Thymus (tissue), 11 donors: ENCODE measurements around the gene NPLOC4. TPM values are rescaled to one million over a fixed set of nuclear protein-coding genes. Genes with fewer than 3 reads are reported as not detected.

Experiments
- DNase-seq, 9 donors: peaks; one replicate each; pipeline ENCODE4 v3.0.0-alpha.2; 2013; ENCODE audit warnings: low spot score in 9 of 9, low read depth in 6 of 9, missing footprints in 1 of 9
- H3K27ac ChIP-seq, 2 donors: one replicate each; pipeline ENCODE4 v1.5.1; 2013; ENCODE audit warnings: control low read depth in 1 of 2, low read depth in 1 of 2, low read length in 1 of 2, mild to moderate bottlenecking in 1 of 2, moderate library complexity in 1 of 2
- H3K27me3 ChIP-seq, 2 donors: one replicate each; pipeline ENCODE4 v1.5.1; 2013; ENCODE audit warnings: low read length in 1 of 2; ENCODE audit not compliant: control insufficient read depth in 2 of 2, insufficient read depth in 1 of 2
- H3K36me3 ChIP-seq, 2 donors: one replicate each; pipeline ENCODE4 v1.5.1; 2013; ENCODE audit warnings: low read length in 1 of 2, mild to moderate bottlenecking in 1 of 2, moderate library complexity in 1 of 2; ENCODE audit not compliant: control insufficient read depth in 2 of 2, insufficient read depth in 2 of 2
- H3K4me1 ChIP-seq, 2 donors: one replicate each; pipeline ENCODE4 v1.5.1; 2013; ENCODE audit warnings: low read length in 2 of 2; ENCODE audit not compliant: control insufficient read depth in 2 of 2, insufficient read depth in 2 of 2
- H3K4me3 ChIP-seq, 2 donors: one replicate each; pipeline ENCODE4 v1.5.1; 2013; ENCODE audit warnings: low read length in 2 of 2, control low read depth in 1 of 2, mild to moderate bottlenecking in 1 of 2
- H3K9me3 ChIP-seq, 2 donors: one replicate each; pipeline ENCODE4 v1.5.1; 2013; ENCODE audit warnings: low read length in 1 of 2, mild to moderate bottlenecking in 1 of 2; ENCODE audit not compliant: control insufficient read depth in 2 of 2, insufficient read depth in 1 of 2
- WGBS: extraction: QIAGEN DNeasy Blood & Tissue Kit; methylation state at CpG from one replicate; pipeline ENCODE4 v1.1.7; 2013; 5-methylcytosine and 5-hydroxymethylcytosine counted together
- polyA plus RNA-seq: library from polyadenylated mRNA; stranded (reverse); fragments of 200-250 nt; gene quantifications from one replicate; pipeline ENCODE4 v1.2.3, GENCODE V29; 2013
- total RNA-seq: library from RNA; stranded (reverse); fragments of 120-200 nt; gene quantifications from one replicate; pipeline ENCODE4 v1.2.4, GENCODE V29; 2013
- donor health status: healthy.

Gene NPLOC4
- total and polyA plus RNA-seq, 2 donors: 26.1 to 43.3 TPM

DNA sequence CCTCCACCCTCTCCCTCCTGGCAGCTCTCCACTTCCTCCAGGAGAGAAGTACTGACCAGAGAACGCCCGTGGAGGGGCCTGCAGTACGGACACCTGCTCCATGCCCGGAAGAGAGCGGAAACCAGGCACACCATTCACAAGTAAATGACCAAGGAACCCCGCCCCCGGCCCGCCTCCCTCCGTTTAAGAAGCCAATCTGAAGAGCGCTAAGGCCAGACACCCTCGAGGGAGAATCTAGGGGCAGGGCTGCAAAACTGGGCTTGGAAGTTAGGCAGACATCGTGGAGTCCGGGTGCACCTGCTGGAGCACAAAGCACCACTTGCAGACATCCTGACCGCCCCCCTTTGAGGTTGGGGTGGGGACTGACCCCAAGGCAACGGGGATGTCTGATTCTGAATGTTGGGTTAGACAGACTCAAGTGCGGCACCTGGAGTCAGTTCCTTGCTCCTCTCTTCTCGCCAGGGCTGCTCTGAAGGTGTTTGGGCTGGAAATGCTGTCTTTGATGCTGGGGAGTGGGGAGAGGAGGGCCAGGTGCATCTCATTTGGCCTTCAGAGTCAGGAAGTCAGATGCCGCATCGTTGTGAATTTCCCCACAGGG is 83.8 kb downstream of the NPLOC4 start:
- Histone ChIP-seq H3K27ac (peak overlapping the region; percentile 92 to 93), H3K4me3 (peak overlapping the region; percentile 81 to 87), H3K9me3 (no peaks in the 10 kb centered on the region), H3K4me1 (peaks cover 15 to 28% of the 10 kb centered on the region in 2 donors), H3K36me3 (peaks cover 32 to 40% of the 10 kb centered on the region in 2 donors), H3K27me3 (no peaks in the 10 kb centered on the region)
- peak; percentile 47 to 87 (median 69) for DNase-seq
- WGBS: 1% methylated on average over 19 of the region's 19 CpGs

DNA sequence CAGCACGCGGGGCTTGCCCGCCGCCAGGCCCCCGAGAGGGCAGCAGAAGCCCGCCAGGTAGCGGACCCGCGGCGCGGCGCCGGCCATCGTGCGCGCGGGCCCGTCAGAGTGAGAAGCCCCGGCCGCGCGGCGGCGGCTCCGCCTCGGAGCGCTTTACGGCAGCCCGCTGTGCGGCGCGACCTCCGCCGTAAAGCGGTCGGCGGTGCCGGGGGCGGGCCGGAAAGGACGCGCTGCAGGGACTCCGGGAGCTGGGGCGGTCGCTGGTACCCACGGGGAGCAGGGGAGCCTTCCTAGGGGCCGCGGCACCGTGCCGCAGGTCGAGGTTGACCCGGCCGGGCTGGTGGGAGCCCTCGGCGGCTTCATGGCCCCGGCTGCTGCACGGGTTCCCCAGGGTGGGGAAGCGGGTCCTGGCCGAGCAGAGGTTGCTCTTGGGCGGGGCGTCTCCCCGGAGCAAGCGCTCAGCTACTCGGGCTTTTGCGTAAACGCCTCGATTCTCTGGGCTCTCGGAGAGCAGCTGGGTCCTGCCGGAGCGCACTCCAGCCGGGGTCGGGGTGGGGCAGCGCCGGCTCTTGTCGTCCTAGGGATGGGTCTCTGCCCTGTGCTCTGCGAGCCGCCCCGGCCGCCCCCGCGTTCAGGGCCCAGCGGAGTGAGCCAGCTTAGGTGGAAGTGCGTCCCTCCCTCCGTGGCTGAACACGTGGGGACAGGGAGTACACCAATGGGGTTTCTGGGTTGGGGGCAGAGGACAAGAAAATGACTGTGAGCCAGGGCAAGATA is 84.5 kb downstream of the NPLOC4 start, which contains the start of gene FAAP100:
Gene FAAP100 (minus strand): TSS at position 110 of the 774 bp plus-strand sequence. CDS start 23 bp downstream, at position 87.
- peak; percentile 54 to 91 (median 78) for DNase-seq
- peaks cover 32 to 43% of the 10 kb centered on the region in 2 donors for H3K36me3 ChIP-seq

DNA sequence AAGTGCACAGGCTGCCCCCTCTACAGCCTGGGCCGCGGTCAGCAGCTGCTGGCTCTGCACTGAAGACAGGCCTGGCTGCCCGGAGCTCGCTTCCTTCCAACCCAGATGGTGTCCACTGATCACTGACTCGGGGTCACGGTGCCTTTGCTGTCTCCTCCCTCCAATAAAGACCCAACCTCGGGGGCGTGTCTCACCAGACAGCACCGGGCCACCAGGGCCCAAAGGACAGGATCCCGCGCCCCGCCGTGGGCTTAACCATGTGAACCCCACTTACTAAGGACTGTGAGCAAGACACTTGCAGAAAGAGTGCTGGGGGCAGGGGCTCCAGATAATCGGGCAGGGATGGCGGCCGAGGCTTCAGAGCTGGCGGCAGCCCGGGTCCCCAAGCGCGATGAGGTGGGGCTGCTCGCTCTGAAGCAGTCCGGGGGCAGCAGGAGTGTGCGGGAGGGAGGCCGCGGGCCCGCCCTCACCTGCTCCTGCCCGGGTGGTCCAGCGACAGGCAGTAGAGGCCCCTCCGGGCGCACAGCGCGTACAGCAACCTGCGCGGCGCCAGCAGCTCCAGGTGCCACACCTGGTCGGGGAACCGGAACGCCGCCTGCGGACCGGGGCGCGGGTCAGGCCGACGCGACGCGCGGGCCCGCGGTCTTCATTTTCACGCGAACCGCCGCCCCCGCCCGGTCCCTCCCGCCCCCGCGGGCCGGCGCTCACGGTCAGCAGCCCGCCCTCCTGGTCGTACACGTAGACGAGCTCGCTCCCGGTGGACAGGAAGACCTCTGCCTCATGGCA is 85.3 kb downstream of the NPLOC4 start:
- H3K4me3 ChIP-seq: peak overlapping the region; percentile 81 to 87
- peaks cover 33 to 43% of the 10 kb centered on the region in 2 donors for H3K36me3 ChIP-seq
- no peaks in the 10 kb centered on the region for H3K27me3 ChIP-seq
- 4% methylated on average over 69 of the region's 69 CpGs for WGBS
- no peak for DNase-seq
- peak overlapping the region in 1 of 2 donors; percentile 67 for H3K27ac ChIP-seq
- no peaks in the 10 kb centered on the region for H3K9me3 ChIP-seq
- H3K4me1 ChIP-seq: peaks cover 15 to 28% of the 10 kb centered on the region in 2 donors

More for the DNA sequence above, 84.5 kb downstream of the NPLOC4 start, which contains the start of gene FAAP100:
- Histone ChIP-seq H3K4me1 (peaks cover 15 to 28% of the 10 kb centered on the region in 2 donors), H3K4me3 (peak within 1 kb of the TSS; percentile 81 to 87), H3K27me3 (no peaks in the 10 kb centered on the region), H3K9me3 (no peaks in the 10 kb centered on the region), H3K27ac (peak within 1 kb of the TSS; percentile 92 to 93)
- under 1% methylated on average over 85 of the region's 85 CpGs for WGBS

DNA sequence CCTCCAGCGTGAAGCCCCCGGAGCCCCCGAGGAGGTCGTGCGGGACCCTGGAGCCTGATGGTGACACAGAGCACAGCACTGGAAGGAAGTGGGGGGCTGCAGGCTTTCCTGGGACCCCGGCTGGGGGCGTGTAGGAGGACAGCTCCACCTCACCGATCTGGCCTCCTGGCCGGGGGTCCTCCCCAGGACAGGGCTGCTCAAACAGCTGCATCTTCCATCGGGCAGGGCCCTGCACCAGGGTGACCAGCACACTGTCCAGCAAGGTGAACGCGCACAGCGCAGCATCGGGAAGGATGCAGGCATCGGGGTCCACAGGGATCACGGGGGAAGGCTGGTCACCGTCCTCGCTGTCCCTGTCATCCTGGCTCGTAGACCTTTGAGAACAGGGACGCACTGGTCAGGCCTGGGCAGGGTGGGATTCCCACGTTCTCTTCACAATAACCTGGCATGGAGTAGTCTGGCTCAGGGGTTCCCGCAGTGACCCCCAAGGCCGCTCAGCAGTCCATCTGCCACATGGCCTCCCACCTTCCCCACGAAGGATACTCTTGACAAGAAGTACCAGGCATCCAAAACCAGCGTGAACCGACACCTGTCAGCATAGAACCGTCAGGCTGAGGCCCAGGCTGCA is 86.0 kb downstream of the NPLOC4 start:
- no peaks in the 10 kb centered on the region for H3K27me3 ChIP-seq
- H3K4me1 ChIP-seq: peaks cover 15 to 28% of the 10 kb centered on the region in 2 donors
- H3K9me3 ChIP-seq: no peaks in the 10 kb centered on the region
- peak overlapping the region in 1 of 2 donors; percentile 81 for H3K4me3 ChIP-seq
- peaks cover 40 to 43% of the 10 kb centered on the region in 2 donors for H3K36me3 ChIP-seq
- no peak overlapping the region for H3K27ac ChIP-seq
- 95% methylated on average over 27 of the region's 27 CpGs for WGBS
- DNase-seq: no peak

DNA sequence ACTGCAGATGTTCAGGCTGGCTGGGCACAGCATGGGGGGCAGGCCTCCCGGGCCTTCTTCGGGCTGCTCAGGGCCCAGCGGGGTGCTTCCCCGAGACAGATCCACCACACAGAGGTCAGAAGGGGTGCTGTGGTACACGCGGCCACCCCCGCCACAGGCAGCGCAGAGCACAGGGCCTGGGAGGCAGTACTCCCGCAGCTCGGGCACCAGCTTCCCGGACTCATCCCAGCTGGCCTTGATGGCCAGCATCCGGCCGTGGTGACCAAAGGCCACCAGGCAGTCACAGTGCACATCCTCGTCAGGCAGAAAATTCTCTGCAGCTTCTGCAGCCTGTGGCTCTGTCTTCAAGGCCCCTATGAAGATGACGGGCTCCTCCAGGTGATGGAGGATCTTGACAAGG is 86.6 kb downstream of the NPLOC4 start:
- no peak overlapping the region for H3K4me3 ChIP-seq
- H3K9me3 ChIP-seq: no peaks in the 10 kb centered on the region
- WGBS: 98% methylated on average over 15 of the region's 15 CpGs
- peaks cover 15 to 28% of the 10 kb centered on the region in 2 donors for H3K4me1 ChIP-seq
- no peaks in the 10 kb centered on the region for H3K27me3 ChIP-seq
- peaks cover 47% of the 10 kb centered on the region in 2 donors for H3K36me3 ChIP-seq
- H3K27ac ChIP-seq: no peak overlapping the region
- DNase-seq: no peak

DNA sequence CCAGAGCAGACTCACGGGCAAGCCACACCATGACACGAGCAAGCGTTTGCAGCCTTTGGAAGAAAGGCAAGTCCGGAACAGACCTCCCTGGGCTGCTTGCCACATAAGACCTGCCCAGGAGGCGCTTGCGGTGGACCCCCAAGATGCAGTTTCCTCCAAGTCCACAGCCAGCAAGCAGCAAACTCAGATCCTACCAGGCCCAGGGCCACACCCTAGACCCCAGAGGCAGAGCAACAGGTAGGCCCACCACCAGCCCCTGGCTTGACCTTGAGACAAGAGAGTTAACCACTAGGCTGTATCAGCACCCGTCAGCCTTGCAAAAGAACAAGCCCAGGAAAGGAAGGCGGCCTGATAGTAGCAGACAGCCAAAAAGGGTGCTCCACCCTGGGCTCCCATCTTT is 87.1 kb downstream of the NPLOC4 start:
- Histone ChIP-seq H3K27ac (no peak overlapping the region), H3K27me3 (no peaks in the 10 kb centered on the region), H3K9me3 (no peaks in the 10 kb centered on the region), H3K4me1 (peaks cover 15 to 28% of the 10 kb centered on the region in 2 donors), H3K4me3 (no peak overlapping the region), H3K36me3 (peaks cover 51% of the 10 kb centered on the region in 2 donors)
- DNase-seq: no peak
- WGBS: 95% methylated on average over 8 of the region's 8 CpGs

DNA sequence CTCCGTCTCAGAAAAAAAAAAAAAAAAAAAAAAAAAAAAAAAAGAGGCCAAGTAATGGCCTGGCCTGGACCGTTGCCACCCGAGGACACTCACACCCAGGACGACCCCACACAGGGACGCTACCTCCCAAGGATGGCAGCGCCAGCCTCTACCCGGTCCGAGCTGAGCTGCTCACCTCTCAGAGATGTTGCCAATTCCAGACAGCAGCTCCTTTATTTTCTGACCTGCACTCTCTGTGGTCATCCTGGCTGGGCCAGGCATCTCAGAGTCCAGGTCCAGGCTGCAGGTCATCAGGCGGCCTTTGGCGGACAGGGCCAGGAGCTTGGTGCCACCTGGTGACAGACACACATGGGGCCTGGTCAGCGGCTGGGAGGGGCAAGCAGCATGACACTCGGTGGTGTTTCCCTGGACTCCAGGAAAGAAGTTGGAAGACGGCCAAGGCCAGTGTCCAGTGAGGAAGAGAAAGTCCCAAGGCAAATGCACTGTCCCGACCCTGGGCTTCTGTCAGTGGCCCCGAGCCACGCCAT is 87.8 kb downstream of the NPLOC4 start:
- H3K9me3 ChIP-seq: no peaks in the 10 kb centered on the region
- no peak overlapping the region for H3K4me3 ChIP-seq
- DNase-seq: no peak
- H3K27ac ChIP-seq: no peak overlapping the region
- no peaks in the 10 kb centered on the region for H3K27me3 ChIP-seq
- H3K36me3 ChIP-seq: peaks cover 56 to 59% of the 10 kb centered on the region in 2 donors
- peaks cover 15 to 25% of the 10 kb centered on the region in 2 donors for H3K4me1 ChIP-seq
- WGBS: 94% methylated on average over 15 of the region's 16 CpGs

DNA sequence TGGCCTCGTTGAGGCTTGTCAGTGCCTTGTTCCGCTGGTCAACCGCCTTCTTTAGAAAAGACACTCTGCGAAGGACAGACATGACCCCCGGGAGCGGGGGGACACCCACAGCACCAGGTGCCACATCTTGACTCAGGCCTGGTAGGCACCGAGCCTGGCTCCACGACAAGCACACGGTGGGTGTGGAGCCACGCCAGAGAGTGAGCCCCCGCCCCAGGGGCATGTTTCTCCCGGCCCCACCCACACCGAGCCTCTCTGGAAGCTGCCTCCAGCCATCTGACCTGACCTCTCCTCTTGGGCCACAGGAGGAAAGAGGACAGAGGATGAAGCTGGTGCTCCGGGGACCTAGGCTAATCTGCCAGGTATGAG is 89.3 kb downstream of the NPLOC4 start:
- WGBS: 94% methylated on average over 14 of the region's 14 CpGs
- no peaks in the 10 kb centered on the region for H3K9me3 ChIP-seq
- H3K4me1 ChIP-seq: peaks cover 6 to 11% of the 10 kb centered on the region in 2 donors
- no peak overlapping the region for H3K4me3 ChIP-seq
- DNase-seq: no peak
- peaks cover 69 to 73% of the 10 kb centered on the region in 2 donors for H3K36me3 ChIP-seq
- no peak overlapping the region for H3K27ac ChIP-seq
- no peaks in the 10 kb centered on the region for H3K27me3 ChIP-seq
